Adipocyte (in vitro differentiated cells): Measurements from ENCODE around the gene DCDC2C.
A peak's percentile ranks its signal among the peaks of the same experiment; 100 is the strongest.

Experiments used
- DNase-seq: peaks from one replicate; pipeline ENCODE4 v3.0.0-alpha.2; 2015; ENCODE audit warnings: low read depth
- H3K27me3 ChIP-seq: replicated peaks from 2 replicates; pipeline ENCODE4 v1.7.0; 2013; ENCODE audit warnings: mild to moderate bottlenecking, low read length, moderate library complexity; ENCODE audit not compliant: control insufficient read depth, insufficient read depth
- H3K36me3 ChIP-seq: 2 replicates; pipeline ENCODE4 v1.7.0; 2013; ENCODE audit warnings: low read length, mild to moderate bottlenecking, moderate library complexity; ENCODE audit not compliant: control insufficient read depth, insufficient read depth, severe bottlenecking
- H3K4me1 ChIP-seq: 2 replicates; pipeline ENCODE4 v1.7.0; 2013; ENCODE audit warnings: mild to moderate bottlenecking, low read length, moderate library complexity; ENCODE audit not compliant: control insufficient read depth, insufficient read depth
- H3K4me3 ChIP-seq: 2 replicates; pipeline ENCODE4 v1.7.0; 2013; ENCODE audit warnings: mild to moderate bottlenecking, low read length, moderate library complexity
- H3K9ac ChIP-seq: 2 replicates; pipeline ENCODE4 v1.7.0; 2013; ENCODE audit warnings: mild to moderate bottlenecking, low read length, moderate library complexity
- H3K9me3 ChIP-seq: 2 replicates; pipeline ENCODE4 v1.7.0; 2013; ENCODE audit warnings: mild to moderate bottlenecking, low read length, moderate library complexity; ENCODE audit not compliant: control insufficient read depth

Gene DCDC2C

DNA sequence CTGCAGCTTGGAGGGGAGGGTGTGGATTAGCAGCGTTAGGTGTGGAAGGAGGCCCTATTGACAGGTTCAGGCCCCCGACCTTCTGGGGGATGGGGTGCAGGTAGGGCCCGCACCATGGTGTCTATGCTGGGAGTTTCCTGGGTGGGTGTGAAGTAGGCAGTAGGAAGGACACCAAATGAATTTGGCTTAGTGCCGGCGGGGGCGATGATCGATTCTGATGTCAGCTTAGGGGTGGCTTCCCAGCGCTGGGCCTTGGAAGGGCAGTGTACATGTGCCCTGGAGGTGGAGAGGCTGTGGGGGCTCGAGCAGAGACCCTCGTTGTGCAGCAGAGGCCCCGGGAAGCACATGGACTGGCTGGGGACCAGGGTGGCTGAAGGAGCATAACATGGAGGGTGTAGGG is 21.6 kb downstream of the DCDC2C start:
- H3K9me3 ChIP-seq = peaks cover 13% of the 10 kb centered on the region
- no peaks in the 10 kb centered on the region for H3K4me1 ChIP-seq
- no peaks in the 10 kb centered on the region for H3K36me3 ChIP-seq
- no peak for DNase-seq
- H3K9ac ChIP-seq = no peak overlapping the region
- H3K27me3 ChIP-seq = peaks cover 41% of the 10 kb centered on the region
- no peak overlapping the region for H3K4me3 ChIP-seq

DNA sequence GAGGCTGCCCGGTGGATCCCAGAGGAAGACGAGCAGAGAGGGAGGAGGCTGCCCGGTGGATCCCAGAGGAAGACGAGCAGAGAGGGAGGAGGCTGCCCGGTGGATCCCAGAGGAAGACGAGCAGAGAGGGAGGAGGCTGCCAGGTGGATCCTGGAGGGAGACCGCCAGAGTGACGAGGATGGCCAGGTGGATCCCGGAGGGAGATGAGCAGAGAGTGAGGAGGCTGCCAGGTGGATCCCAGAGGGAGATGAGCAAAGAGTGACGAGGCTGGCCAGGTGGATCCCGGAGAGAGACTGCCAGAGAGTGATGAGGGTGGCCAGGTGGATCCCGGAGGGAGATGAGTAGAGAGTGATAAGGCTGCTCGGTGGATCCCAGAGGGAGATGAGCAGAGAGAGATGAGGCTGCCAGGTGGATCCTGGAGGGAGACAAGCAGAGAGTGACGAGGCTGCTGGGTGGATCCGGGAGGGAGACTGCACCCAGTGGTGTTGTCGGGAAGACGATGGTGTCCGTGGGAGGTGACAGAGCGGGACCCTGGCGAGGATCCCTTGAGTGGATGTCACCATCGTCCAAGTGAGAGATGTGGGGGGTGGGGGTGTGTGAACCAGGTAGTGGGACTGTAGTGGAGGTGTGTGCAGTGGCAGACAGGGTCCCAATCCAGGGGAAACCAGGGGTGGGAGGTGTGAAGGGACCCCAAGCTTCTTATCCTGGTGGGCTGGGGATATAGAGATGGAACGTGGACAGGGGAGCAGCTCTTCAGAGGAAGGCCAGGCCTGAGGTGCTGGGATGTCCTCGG is 22.3 kb downstream of the DCDC2C start:
- Histone ChIP-seq H3K4me1 (no peaks in the 10 kb centered on the region), H3K36me3 (no peaks in the 10 kb centered on the region), H3K4me3 (no peak overlapping the region), H3K9me3 (peaks cover 7% of the 10 kb centered on the region), H3K9ac (no peak overlapping the region), H3K27me3 (peaks cover 41% of the 10 kb centered on the region)
- no peak for DNase-seq

DNA sequence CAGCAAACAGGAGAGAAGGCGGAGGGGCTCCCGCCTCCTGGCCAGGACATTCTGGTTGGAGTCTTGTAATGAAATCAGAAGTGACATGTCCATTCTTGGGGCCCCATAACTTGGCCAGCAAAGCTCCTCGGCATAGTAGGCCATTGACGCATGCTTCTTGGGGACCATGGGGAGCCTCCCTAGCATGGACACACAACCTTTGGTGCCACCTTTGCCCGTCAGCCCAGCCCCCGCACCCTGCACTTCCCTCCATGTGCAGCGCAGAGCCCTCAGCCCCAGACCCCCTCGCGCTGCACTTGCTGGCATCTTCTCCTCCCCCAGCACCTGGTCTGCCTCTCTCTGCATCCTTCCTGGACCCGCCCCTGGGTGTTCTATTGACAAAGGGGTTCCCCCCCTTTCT is 23.1 kb downstream of the DCDC2C start:
- no peak overlapping the region for H3K4me3 ChIP-seq
- peaks cover under 1% of the 10 kb centered on the region for H3K9me3 ChIP-seq
- H3K9ac ChIP-seq = no peak overlapping the region
- no peaks in the 10 kb centered on the region for H3K4me1 ChIP-seq
- H3K36me3 ChIP-seq = no peaks in the 10 kb centered on the region
- H3K27me3 ChIP-seq = peaks cover 42% of the 10 kb centered on the region
- no peak for DNase-seq

DNA sequence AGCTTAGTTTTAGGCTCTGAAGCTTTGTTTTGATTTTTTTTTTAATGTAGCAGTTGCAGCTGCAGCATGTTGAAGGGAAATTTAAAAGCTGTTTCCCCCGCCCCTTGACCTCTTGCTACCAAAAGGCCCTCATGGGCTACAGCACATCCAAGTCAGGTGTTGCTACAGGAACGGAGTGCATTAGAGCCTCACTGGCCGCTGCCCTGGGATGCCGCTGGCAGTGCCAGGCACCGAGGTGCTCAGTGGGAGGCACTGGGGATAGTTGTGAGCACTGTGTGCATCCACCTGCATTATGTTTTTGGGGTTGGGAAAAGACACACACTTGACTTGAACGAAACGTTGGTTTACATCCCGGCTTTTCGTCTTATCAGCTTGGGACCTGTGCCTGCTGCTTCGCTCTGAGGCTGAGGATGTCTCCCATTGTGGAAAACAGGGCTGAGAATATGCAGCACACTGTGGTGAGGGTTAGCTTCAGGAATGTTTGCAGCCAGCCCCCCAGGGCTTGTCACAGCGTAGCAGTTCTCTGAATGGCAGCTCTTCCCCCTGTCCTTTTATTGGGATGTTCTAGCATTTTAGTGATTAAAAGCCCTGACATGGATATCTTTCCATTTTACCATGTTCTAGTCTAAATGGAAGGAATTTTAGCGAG is 24.1 kb downstream of the DCDC2C start:
- H3K9me3 ChIP-seq = no peaks in the 10 kb centered on the region
- H3K4me3 ChIP-seq = no peak overlapping the region
- H3K36me3 ChIP-seq = no peaks in the 10 kb centered on the region
- no peak for DNase-seq
- no peaks in the 10 kb centered on the region for H3K4me1 ChIP-seq
- H3K9ac ChIP-seq = no peak overlapping the region
- H3K27me3 ChIP-seq = peaks cover 36% of the 10 kb centered on the region

DNA sequence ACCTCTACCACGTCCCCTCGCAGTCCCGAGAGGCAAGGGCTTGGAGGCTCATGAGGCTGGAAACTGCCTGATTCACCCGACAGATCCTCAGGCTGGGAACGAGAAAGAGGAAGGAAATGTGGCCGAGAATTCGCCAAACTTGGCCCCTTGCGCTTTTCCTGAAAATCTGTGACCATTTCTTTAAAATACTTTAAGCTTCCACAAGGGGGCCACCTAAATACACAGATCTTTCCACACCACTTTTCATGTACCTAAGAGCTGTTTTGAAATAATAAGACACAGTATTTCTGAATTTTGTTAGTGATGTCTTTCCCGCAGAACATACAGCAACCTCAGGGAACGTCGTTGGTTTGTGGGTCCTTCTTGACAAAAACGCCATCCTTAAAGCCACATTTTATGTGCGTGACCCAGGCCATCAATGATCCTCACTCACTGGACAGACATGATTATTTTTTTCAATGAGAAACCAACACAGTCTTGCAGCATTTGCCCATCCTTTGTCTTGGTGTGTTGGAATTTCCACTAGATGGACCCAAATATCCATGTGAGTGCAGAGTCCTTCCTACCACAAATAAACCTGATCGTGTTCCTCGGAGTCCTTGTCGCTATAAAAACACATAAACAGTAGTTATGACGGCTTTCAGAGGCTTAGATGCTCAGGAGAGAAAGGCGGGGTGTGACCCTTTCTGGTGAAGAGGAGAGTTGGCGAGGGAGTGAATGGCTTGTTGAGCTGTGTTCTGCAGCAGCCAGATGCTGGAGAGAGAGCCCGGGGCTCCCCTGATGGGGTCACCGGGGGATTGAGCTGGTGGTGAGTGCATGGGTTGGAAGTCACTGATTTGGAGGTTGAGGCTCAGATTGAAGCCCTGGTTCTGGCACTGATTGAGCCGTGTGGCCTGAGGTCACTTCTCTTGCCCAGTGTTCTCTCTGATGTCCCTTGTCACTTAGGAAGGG is 25.0 kb downstream of the DCDC2C start:
- Histone ChIP-seq H3K4me1 (no peaks in the 10 kb centered on the region), H3K9me3 (no peaks in the 10 kb centered on the region), H3K9ac (no peak overlapping the region), H3K36me3 (no peaks in the 10 kb centered on the region), H3K4me3 (no peak overlapping the region), H3K27me3 (peaks cover 40% of the 10 kb centered on the region)
- DNase-seq = peak; percentile 81

DNA sequence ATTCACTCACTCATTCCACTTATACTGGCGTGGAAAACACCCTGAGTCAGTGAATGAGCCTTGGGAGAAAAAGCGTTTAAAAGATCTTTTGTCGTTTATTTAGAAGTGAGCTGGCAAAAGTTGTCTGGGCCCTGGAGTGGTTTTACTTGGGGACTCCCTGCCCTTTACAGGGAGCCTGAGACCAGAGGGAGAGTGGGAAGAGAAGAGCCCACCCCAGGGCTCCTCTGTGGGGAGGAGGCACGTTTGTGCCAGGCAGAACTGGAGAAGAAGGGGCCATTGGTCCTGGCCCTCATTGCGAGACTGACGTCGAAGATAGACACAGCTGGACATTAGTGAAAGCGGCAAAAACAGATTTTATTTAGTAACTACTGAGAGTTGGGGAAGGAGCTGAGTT is 25.7 kb downstream of the DCDC2C start:
- no peak for DNase-seq
- no peaks in the 10 kb centered on the region for H3K4me1 ChIP-seq
- H3K36me3 ChIP-seq = no peaks in the 10 kb centered on the region
- no peak overlapping the region for H3K4me3 ChIP-seq
- H3K9ac ChIP-seq = no peak overlapping the region
- H3K27me3 ChIP-seq = peaks cover 41% of the 10 kb centered on the region
- H3K9me3 ChIP-seq = no peaks in the 10 kb centered on the region

DNA sequence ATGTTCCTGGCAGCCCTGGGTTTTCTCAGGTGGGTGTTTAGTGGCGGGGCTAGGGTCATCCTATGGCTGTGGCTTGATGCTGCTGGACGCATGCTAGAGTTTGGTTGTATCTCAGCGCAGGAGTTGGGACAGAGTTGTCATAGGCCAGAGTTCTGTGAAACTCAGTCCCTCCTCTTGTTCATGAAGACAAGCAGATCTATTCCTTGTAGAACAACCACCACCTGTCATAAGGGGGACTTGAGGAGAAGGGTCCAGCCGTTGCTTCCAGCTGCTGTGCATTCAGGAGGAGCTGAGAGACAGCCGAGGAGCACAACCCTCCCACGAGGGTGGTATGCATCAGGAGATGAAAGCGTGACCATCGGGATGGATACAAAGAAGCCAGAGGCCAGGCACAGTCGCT is 26.4 kb downstream of the DCDC2C start:
- H3K27me3 ChIP-seq = peaks cover 43% of the 10 kb centered on the region
- no peaks in the 10 kb centered on the region for H3K9me3 ChIP-seq
- H3K4me1 ChIP-seq = no peaks in the 10 kb centered on the region
- DNase-seq = no peak
- H3K36me3 ChIP-seq = no peaks in the 10 kb centered on the region
- H3K4me3 ChIP-seq = no peak overlapping the region
- no peak overlapping the region for H3K9ac ChIP-seq

DNA sequence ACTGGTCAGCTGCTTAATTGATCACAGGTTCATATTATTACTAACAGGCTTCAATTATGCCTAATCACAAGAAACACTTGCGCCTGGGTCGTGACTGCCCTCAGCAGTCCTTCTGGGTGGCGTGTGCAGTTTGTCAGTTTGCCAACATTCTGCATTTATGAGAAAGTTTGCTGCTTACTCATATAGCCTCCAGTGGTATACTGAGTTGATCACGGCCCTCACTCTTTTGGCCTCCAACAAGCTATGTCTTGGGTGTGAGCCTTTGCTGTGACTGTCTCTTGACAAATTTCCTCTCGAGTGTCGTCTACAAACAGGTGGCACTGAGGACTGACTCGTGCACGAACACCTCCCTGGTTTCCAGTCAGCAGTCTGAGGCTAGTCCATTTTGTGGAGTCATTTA is 27.3 kb downstream of the DCDC2C start:
- H3K9me3 ChIP-seq = no peaks in the 10 kb centered on the region
- no peaks in the 10 kb centered on the region for H3K4me1 ChIP-seq
- H3K36me3 ChIP-seq = no peaks in the 10 kb centered on the region
- no peak overlapping the region for H3K9ac ChIP-seq
- H3K4me3 ChIP-seq = no peak overlapping the region
- H3K27me3 ChIP-seq = peaks cover 48% of the 10 kb centered on the region
- DNase-seq = peak; percentile 5

DNA sequence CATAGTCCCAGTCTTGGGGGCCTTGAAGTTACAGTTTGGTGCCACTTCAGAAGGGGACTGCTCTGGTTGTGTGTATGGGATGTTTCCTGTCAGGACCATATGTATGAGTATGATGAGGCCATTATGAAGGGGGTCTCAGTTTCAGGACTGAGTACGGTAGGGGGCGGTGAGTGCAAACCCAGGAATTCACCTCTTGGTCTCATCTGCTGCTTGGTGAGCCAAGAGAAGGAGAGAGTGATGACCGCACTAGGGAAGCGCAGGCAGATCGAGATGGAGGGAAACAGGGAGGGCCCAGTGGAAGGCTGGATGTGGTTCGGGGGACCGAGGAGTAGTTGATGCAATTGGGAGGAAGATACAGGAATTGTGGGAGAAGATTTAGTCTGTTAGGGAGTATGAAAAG is 28.5 kb downstream of the DCDC2C start:
- DNase-seq = no peak
- no peaks in the 10 kb centered on the region for H3K9me3 ChIP-seq
- H3K4me1 ChIP-seq = no peaks in the 10 kb centered on the region
- H3K36me3 ChIP-seq = no peaks in the 10 kb centered on the region
- no peak overlapping the region for H3K4me3 ChIP-seq
- no peak overlapping the region for H3K9ac ChIP-seq
- H3K27me3 ChIP-seq = peaks cover 56% of the 10 kb centered on the region

DNA sequence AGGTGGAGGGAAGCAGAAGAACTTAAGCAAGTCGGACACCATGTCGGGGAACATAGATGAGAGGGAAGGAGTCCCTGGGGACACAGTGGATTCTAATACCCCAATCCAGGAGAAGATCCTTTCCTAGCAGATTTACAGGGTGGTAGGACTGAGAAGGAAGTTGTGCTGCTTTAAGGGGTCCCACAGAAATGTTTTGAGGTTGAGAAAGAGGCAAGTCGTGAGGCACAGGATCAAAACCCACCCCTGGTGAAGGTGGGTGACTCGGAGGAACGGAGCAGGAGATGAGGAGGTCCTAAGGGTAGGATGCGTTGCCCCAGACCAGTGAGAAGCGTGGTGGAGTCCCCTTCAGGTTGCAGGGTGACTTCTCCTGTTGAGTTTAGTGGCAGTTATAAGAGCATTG is 32.7 kb downstream of the DCDC2C start:
- no peak for DNase-seq

DNA sequence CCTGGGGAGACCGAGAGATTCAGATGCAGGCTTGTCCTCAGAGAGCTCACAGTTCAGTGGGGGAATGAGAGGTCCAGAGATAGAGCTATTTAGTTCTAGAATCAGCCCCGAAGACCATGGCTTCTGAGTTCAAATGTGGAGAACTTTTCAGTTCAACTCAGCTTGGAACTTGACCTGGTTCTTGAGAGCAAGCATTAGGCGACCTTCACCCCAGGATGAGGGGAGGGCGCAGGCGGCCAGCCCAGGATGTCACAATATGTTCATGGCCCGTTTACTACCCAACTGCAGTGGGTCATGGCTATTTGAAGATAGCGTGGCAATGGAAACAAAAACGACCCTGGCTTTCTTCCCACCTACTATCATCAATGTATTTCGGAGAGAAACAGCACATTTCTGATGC is 33.8 kb downstream of the DCDC2C start:
- no peak for DNase-seq
- peaks cover 42% of the 10 kb centered on the region for H3K27me3 ChIP-seq

More for the DNA sequence above, 32.7 kb downstream of the DCDC2C start:
- Histone ChIP-seq H3K9me3 (no peaks in the 10 kb centered on the region), H3K4me1 (no peaks in the 10 kb centered on the region), H3K36me3 (no peaks in the 10 kb centered on the region), H3K4me3 (no peak overlapping the region), H3K9ac (no peak overlapping the region), H3K27me3 (peaks cover 45% of the 10 kb centered on the region)

More for the DNA sequence above, 33.8 kb downstream of the DCDC2C start:
- H3K4me1 ChIP-seq = no peaks in the 10 kb centered on the region
- H3K9me3 ChIP-seq = no peaks in the 10 kb centered on the region
- H3K4me3 ChIP-seq = no peak overlapping the region
- no peak overlapping the region for H3K9ac ChIP-seq
- no peaks in the 10 kb centered on the region for H3K36me3 ChIP-seq
